ENCODE measurements around the gene SPATA18. TPM values are rescaled to one million over a fixed set of nuclear protein-coding genes. Genes with fewer than 3 reads are reported as not detected.

Gene SPATA18
- total and polyA plus RNA-seq, 2 of the 8 experiments (the other 6 are each of a cell fraction or from before 2014, with no cell fraction given): 1.4 to 2.4 TPM

GRCh38 chr4:52051213-52051614 is at the start of gene SPATA18 (continued):
- TF ChIP-seq EGR1 (IDR thresholded peaks at IDR 0.05; ENCODE audit: borderline replicate concordance, low read depth, low read length): no peak
- TF ChIP-seq JUND (IDR thresholded peaks at IDR 0.05; ENCODE audit: low read length): no peak
- 0 out of 2 replicates have a peak, but pooled peaks have one; percentile 35 for TF ChIP-seq YY1 (IDR thresholded peaks at IDR 0.05; ENCODE audit: low read depth, low read length)
- TF ChIP-seq, protein P1, sequence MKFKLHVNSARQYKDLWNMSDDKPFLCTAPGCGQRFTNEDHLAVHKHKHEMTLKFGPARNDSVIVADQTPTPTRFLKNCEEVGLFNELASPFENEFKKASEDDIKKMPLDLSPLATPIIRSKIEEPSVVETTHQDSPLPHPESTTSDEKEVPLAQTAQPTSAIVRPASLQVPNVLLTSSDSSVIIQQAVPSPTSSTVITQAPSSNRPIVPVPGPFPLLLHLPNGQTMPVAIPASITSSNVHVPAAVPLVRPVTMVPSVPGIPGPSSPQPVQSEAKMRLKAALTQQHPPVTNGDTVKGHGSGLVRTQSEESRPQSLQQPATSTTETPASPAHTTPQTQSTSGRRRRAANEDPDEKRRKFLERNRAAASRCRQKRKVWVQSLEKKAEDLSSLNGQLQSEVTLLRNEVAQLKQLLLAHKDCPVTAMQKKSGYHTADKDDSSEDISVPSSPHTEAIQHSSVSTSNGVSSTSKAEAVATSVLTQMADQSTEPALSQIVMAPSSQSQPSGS (IDR thresholded peaks at IDR 0.05; ENCODE audit: low read length): no peak
- TF ChIP-seq SUZ12 (IDR thresholded peaks at IDR 0.05; ENCODE audit: low read length): peak; percentile 69
- no peak for TF ChIP-seq TAF1 (IDR thresholded peaks at IDR 0.05; ENCODE audit: low read depth, low read length)

Measured in H1 (cell line).